DMS153 treated with DMSO at 0.1 percent for 48 hours (cell line): Measurements from ENCODE around the gene EFHC1.

Experiments used
- DNase-seq: peaks from one replicate; lab custom pipeline; 2025; ENCODE audit not compliant: unreplicated experiment; lab: John Stamatoyannopoulos, UW

EFHC1 gene

GRCh38 chr6:52500238-52501129, 80.3 kb downstream of the EFHC1 start:
- no peak for DNase-seq

- no peak for DNase-seq
These were observed 82.3 kb downstream of the EFHC1 start for GRCh38 chr6:52502306-52503029.

GRCh38 chr6:52503323-52503747, 83.2 kb downstream of the EFHC1 start:
- no peak for DNase-seq

GRCh38 chr6:52503851-52504781, 84.0 kb downstream of the EFHC1 start:
- DNase-seq, result peak; percentile 89

- no peak for DNase-seq
These were observed 84.6 kb downstream of the EFHC1 start for GRCh38 chr6:52504782-52505136.

- DNase-seq, result no peak
These were observed 85.7 kb downstream of the EFHC1 start for GRCh38 chr6:52505726-52506409.

GRCh38 chr6:52506476-52506875, 86.3 kb downstream of the EFHC1 start:
- DNase-seq, result no peak

GRCh38 chr6:52507557-52508260, 87.6 kb downstream of the EFHC1 start:
- DNase-seq, result no peak

- DNase-seq, result no peak
These were observed 88.2 kb downstream of the EFHC1 start for GRCh38 chr6:52508261-52508739.

- no peak for DNase-seq
These were observed 89.4 kb downstream of the EFHC1 start for GRCh38 chr6:52509281-52510212.

GRCh38 chr6:52510213-52510562, 90.0 kb downstream of the EFHC1 start:
- no peak for DNase-seq

- DNase-seq, result no peak
These were observed 91.0 kb downstream of the EFHC1 start for GRCh38 chr6:52511163-52511562.

- DNase-seq, result no peak
These were observed 91.5 kb downstream of the EFHC1 start for GRCh38 chr6:52511572-52512151.

- no peak for DNase-seq
These were observed 92.1 kb downstream of the EFHC1 start for GRCh38 chr6:52512199-52512598.

- no peak for DNase-seq
These were observed 93.3 kb downstream of the EFHC1 start for GRCh38 chr6:52513464-52513863.

GRCh38 chr6:52513896-52514295, 93.8 kb downstream of the EFHC1 start:
- DNase-seq, result no peak

GRCh38 chr6:52514514-52514913, 94.4 kb downstream of the EFHC1 start:
- DNase-seq, result no peak

GRCh38 chr6:52515219-52515960, 95.2 kb downstream of the EFHC1 start:
- DNase-seq, result no peak
